Left renal cortex interstitium (tissue), 4 donors: Measurements from ENCODE around the gene ATRIP. TPM values are rescaled to one million over a fixed set of nuclear protein-coding genes. Genes with fewer than 3 reads are reported as not detected.
"Not testable (repeated sequence)": the region's sequence is repeated elsewhere in the genome, so short reads cannot be mapped to it uniquely, and the experiment has no call there.

Source experiments
- DNase-seq, 4 donors: peaks; one replicate each; pipeline ENCODE4 v3.0.0-alpha.2; 2013; ENCODE audit warnings: low read depth in 4 of 4, low spot score in 2 of 4, missing footprints in 1 of 4
- polyA plus RNA-seq, 4 donors: library from polyadenylated mRNA; unstranded; fragments of 120-200 nt; gene quantifications; one replicate each; pipeline ENCODE4 v1.2.1, GENCODE V29; 2013; ENCODE audit not compliant: insufficient read length in 4 of 4

Gene ATRIP
- polyA plus RNA-seq, 4 donors: 12.0 to 15.5 (median 13.8) TPM

DNA sequence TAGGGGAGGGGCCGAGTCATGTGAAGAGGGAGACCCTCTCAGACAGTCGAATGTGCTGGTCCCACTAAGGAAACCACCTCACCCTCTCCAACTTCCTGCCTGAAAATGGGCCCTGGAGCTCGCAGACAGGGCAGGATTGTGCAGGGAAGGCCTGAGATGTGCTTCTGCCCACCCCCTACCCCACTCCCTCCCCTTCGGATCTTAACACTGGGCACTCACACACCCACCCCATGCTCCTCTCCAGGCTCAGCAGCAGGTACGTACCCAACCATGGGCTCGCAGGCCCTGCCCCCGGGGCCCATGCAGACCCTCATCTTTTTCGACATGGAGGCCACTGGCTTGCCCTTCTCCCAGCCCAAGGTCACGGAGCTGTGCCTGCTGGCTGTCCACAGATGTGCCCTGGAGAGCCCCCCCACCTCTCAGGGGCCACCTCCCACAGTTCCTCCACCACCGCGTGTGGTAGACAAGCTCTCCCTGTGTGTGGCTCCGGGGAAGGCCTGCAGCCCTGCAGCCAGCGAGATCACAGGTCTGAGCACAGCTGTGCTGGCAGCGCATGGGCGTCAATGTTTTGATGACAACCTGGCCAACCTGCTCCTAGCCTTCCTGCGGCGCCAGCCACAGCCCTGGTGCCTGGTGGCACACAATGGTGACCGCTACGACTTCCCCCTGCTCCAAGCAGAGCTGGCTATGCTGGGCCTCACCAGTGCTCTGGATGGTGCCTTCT, 20.0 kb downstream of the ATRIP start:
- DNase-seq: no peak

DNA sequence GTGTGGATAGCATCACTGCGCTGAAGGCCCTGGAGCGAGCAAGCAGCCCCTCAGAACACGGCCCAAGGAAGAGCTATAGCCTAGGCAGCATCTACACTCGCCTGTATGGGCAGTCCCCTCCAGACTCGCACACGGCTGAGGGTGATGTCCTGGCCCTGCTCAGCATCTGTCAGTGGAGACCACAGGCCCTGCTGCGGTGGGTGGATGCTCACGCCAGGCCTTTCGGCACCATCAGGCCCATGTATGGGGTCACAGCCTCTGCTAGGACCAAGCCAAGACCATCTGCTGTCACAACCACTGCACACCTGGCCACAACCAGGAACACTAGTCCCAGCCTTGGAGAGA, 20.5 kb downstream of the ATRIP start:
- no peak for DNase-seq

DNA sequence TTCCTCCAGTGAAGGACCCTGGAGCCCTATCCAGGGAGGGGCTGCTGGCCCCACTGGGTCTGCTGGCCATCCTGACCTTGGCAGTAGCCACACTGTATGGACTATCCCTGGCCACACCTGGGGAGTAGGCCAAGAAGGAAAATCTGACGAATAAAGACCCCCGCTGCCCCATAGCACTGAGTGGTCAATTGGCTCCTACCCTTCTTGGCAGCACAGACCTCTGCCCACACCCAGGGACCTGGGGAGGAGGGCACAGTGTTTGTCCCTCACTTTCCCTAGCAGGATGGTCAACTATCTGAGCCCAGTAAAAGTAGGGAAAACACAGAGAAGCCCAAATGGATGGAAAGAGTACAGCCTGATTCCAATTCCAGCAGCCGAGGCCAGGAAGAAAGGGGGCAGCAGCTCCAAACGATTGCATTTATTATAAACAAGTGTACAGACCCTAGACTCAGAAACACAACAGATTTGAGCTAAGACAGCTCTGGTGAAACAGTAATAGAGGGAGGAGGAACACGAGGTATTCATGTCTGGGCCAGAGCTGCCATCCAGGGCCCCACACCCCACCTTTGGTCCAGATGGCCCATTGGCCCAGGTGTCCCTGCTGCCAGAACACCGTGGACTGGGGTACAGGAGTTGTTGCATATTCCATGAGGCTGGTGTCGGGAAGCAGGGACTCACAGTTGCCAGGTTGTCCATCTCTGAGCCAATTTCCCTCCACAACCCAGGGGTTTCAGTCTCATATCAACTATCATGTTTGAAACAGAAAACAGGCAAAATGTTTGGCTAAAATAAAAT, 21.1 kb downstream of the ATRIP start:
- no peak for DNase-seq

DNA sequence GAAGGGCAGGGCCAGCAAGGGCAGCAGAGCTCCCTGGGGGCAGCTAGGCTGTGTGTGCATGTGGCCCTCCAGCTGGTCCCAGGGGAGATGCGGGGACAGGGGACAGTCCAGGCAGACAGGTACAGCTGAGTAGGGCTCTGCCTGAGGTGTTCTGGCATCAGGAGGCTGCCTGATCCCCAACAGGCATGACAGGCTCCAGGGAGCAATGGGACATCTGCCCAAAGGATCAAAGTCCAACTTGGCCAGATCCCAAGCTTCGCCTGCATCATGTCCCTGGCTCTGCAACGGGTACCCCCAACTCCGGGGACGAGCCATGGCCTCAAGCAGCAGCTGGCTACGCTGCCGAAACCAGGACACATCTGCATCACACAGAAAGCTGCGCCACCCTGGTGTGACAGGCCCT, 21.8 kb downstream of the ATRIP start:
- no peak for DNase-seq

DNA sequence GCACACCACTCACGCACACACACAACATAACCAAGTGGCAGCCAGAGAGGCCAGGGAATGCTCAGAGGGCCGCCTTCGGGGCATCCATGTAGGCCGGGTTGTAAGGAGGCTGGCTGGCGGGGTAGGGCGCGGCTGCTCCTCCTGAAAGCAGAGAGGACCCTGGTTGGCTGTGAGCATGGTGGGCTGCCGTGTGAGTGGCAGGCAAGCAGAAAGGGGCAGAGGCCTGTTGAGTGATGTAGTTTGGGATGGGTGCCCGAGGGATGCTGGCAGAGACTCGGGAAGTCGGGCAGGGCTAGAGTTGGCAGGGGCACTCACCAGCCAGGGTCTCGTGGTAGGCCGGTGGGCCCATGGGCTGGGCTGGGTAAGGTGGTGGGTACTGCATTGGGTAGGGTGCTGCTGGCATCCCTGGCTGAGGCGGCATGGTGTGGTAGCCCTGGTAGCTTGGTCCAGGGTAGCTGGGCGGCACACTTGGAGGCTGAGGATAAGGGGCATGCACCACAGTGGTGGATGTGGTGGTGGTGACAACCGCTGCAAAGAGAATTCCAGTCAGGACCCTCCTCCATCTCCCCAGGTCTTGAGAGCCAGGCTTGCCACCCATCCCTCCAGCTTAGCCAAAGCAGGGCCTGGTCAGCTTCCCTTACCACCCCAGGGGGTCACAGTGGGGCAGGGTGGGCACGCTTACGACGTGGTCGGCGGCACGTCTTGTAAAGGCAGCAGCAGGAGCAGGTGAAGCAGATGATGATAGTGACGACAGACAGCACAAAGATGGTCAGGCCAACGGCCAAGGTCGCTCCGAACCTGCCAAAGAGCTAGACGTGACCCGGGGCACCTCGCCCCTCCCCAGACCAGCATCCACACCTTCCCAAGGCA, 22.7 kb downstream of the ATRIP start:
- no peak for DNase-seq

DNA sequence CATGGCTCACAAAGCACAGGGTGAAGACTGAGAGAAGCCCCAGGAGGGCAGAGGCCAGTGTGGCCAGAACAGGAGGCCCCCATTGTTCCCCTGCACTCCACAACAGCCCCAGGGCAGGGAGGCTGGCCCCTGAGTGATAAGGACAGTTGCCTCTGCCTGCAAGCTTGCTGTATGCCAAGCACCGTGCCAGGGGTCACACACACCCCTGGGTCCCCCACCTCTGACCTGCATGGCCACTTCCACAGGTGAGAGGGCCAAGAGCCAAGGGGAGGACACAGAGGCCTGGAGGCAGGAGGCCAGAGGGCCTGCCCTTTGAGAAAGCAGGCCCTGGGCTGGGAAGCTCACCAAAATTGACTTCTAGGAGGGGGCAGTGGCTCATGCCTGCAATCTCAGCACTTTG, 23.7 kb downstream of the ATRIP start:
- no peak for DNase-seq

DNA sequence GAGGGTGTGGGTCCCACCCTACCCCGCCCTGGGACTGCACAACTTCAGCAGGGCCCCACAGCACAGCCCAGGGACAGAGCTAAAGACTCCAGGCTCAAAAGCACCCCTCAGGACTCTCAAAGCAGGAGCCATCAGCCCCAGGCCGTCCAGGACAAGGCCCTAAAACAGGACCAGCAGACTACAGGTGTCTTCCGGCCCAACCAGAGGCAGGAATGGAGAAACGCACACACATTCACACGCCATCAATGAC, 26.1 kb downstream of the ATRIP start:
- no peak for DNase-seq

DNA sequence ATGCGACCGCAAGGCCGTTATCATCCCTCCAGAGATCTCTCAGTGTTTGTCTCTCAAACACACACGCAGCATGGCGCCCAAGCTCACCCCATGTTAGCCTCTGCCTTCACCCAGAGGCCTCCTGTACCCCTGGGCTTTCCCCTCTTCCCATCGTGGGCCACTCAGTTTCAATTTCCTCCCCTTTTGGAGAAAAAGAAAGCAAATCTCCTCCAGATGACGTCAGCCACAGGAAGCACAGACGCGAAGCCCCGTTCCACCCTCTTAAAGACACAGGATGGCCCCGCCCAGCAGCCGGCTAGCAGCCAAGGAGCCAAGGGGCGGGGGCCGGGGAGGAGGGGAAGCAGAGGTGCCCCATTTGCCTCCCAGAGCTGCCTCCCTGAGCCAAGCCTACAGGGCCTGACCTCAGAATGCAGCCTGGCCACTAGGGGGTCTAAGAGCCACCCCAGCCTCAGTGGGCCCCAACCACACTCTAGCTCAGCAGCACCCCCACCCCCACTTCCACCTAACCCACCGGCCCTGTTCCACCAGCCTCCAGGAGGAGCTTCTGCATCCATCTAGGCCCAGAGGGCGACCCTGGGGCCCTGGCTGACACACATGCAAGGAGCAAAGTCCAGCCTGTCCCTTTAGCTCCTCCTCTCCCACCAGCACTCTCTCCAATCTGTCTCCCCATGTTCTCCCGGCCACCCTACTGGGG, 26.5 kb downstream of the ATRIP start:
- peak; percentile 71 to 86 (median 80) for DNase-seq

DNA sequence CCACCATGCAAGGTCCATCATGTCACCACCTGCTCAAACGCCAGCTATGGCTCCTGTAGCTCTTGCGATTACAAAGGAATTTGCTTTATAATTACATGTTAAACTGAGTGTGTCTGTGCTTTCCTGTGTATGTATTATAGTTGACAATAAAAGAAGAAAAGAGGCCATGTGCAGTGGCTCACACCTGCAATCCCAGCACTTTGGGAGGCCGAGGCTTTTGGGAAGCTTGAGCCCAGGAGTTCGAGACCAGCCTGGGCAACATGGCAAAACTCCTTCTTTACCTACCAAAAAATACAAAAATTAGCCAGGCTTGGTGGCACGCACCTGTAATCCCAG, 27.0 kb downstream of the ATRIP start:
- DNase-seq: no peak

DNA sequence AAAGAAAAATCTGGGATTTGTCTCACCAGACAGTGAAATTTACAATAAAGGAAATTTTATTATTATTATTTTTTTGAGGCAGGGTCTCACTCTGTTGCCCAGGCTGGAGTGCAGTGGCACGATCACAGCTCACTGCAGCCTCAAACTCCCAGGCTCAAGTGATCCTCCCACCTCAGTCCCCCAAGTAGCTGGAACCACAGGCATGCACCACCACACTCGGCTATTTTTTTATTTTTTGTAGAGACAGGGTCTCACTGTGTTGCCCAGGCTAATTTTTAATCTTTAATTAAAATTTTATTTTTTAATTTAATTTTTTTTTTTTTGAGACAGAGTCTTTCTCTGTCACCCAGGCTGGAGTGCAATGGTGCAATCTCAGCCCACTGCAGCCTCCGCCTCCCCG, 27.5 kb downstream of the ATRIP start:
- not testable (repeated sequence) for DNase-seq

DNA sequence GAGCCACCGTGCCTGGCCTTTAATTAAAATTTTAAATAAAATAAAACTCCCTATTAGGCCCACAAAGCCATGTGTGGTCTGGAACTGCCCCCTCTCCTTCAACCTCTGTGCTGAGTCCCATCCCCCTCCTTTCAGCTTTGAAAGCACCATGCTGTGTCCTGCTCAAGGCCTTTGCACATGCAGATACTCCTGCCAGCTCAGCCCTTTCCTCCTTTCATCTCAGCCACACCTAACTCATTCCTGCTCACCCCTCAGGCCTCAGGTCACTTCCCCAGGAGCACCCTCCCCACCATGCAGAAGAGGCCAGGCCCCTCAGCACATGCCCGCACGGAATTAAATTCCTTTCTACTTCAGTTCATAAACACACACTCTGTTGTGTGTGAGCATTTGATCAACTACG, 28.1 kb downstream of the ATRIP start:
- no peak for DNase-seq

DNA sequence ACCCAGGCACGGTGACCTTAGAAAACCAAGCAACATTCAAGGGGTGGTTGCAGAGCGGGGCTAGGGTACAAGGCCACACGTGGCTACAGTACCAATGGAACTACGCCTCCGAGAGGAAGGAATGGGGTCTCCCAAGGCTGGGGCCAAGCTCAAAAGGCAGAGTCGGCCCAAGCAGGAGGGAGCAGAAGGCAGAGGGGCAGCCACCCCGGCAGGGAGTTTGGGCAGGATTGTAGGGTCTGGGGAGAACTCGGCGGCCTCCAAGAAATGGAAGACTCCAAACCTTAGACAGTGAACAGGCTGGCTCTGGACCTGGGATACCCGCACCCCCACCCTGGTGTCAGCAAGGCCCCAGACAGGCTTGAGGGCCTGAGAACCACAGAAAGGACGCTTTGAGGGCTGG, 28.7 kb downstream of the ATRIP start:
- no peak for DNase-seq

DNA sequence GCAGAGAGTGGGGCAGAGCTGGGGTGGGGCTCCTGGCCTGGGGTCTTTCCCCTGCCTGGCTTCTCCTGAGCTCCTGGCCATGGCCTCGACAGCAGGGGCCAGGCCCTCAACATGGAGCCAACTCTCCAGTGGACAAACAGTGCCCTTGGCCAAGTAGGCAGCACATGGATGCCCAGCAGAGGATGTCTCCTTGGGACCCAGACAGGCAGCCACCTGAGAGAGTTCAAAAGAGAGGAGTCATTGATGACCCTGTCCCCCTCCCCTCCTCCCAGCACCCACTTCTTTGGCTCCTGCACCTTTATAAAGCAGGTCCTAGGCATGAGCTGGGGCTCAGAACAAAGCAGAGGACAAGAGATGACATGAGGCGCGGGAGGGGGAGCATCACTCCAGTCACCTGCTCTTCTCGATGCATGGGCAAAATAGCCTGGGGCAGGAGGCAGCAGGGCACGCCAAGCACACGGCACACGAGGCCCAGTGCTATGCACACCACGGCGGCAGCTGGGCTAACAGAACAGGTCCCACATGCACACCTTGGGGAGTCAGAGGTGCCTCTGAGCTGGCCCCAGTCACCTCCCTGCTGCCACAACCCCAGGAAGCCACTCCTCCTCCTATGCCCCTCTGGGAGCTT, 30.0 kb downstream of the ATRIP start:
- no peak for DNase-seq

DNA sequence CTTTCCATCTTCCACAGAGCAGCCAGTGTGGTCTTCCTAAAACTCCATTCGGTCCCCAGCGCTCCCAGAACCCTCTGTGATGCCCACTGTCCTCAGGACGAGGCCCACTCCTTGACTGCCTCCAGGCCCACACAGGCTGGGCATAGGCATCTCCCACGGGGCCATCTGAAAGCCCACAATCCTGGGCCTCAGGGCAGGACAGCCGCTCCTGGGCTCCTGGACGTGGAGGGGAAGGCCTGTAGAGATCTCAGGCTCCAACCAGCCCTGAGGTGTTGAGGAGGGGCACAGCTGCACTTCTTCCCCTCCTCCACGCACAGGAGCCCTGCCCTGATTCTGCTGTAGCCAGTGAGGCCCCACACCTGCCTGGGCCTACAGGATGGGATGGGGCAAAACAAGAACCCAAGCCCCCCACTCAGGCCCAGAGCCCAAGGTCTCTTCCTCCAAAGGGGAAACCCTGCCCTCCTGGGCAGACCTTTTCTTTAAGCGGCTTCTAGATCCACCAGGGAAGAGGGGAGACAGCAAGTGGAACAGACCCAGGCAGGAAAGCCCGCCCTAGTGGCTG, 31.5 kb downstream of the ATRIP start:
- no peak for DNase-seq

DNA sequence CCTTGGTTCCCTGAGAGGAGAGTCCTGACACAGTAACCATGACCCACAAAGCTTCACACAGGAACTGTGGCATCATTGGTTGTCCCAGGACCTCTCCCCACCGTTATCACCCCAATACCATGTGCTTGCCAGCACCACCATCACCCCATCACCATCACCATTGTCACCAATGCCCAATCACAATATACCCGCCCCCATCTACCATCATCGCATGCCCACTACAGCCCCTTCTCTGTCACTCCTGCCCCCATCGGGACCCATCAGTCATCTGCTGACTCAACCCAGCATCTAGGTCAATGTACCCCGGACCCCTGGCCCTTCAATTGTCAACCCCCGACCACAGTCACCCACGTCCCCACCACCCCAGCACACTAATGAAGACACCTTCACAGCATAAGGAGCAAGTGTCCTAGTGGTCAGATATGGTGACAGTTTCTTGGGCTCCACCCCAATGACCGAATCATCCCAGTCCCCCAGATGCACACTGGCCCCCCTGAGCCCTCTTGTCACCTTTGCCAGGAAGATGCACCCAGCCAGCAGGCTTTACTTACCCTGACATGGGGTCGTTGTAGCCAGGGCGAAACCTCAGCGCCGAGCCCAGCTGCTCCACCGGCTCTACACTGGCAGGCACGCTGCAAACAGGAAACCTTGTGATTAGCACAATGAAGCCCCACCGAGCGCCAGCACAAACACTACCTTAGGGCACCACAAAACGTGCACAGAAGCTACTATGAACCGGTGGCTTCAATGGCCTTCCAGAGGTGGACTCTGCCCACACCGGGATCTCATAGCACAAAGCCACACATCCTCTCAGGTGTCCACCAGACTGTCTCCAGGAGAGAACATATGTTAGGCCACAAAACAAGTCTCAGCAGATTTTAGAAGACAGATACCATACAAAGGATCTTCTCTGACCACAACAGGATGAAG, 32.4 kb downstream of the ATRIP start:
- DNase-seq: no peak

DNA sequence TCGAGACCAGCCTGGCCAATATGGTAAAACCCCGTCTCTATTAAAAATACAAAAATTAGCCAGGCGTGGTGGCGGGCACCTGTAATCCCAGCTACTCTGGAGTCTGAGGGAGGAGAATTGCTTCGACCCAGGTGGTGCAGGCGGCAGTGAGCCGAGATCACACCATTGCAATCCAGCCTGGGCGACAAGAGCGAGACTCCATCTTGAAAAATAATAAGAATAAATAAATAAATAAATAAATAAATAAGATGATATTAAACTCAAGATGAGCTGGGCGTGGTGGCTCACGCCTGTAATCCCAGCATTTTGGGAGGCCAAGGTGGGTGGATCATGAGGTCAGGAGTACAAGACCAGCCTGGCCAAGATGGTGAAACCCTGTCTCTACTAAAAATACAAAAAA, 34.4 kb downstream of the ATRIP start:
- DNase-seq: not testable (repeated sequence)

DNA sequence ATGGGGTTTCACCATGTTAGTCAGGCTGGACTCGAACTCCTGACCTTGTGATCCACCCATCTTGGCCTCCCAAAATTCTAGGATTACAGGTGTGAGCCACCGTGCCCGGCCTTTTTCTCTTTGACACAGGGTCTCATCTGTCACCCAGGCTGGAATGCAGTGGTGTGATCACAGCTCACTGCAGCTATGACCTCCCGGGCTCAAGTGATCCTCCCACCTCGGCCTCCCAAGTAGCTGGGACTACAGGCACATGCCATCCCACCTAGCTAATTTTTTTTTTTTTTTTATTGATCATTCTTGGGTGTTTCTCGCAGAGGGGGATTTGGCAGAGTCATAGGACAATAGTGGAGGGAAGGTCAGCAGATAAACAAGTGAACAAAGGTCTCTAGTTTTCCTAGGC, 36.3 kb downstream of the ATRIP start:
- not testable (repeated sequence) for DNase-seq

DNA sequence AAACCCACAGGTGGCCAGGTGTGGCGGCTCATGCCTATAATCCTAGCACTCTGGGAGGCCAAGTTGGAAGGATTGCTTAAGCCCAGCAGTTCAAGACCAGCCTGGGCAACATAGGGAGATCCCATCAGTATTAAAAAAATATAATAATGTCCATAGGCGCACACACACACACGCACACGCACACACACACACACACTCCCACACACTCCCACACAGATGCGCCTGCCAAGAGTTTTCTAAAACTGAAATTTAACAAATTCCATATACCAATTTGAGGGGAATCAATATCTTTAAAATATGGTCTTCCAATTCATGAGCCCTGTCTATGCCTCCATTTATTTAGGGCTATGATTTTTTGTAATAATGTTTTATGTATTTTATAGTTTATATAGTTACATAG, 40.4 kb downstream of the ATRIP start:
- DNase-seq: no peak

DNA sequence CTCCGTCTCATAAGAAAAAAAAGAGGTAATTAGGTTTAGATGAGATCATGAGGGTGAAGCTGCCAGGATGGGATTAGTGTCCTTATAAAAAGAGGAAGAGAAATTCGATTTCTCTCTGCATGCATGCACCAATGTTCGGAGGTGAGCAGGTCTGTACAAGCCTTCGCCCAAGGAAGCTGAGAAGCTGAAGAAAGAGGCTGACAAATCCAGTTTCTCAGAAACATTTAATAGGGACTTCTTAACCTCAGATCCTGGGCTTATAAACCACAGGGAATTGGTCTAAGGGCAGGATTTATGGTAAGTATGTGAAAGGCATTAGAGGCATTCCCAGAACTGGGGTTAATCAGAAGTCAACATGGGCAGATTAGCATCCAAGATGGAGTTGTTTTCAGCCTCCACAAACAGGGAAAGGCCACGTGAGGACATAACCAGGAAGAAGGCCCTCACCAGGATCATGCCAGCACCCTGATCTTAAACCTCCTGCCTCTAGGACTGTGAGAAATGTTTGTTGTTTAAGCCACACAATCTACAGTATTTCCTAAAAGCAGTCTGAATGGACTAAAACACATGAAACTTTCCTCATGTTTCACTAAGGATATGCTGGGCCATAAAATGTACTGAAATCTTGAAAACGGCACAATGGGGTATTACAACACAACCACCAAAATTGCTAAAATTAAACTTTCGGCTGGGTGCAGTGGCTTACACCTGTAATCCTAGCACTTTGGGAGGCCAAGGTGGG, 46.1 kb downstream of the ATRIP start:
- no peak for DNase-seq
